ENCODE results near the gene RIOX2.

RIOX2 gene

DNA sequence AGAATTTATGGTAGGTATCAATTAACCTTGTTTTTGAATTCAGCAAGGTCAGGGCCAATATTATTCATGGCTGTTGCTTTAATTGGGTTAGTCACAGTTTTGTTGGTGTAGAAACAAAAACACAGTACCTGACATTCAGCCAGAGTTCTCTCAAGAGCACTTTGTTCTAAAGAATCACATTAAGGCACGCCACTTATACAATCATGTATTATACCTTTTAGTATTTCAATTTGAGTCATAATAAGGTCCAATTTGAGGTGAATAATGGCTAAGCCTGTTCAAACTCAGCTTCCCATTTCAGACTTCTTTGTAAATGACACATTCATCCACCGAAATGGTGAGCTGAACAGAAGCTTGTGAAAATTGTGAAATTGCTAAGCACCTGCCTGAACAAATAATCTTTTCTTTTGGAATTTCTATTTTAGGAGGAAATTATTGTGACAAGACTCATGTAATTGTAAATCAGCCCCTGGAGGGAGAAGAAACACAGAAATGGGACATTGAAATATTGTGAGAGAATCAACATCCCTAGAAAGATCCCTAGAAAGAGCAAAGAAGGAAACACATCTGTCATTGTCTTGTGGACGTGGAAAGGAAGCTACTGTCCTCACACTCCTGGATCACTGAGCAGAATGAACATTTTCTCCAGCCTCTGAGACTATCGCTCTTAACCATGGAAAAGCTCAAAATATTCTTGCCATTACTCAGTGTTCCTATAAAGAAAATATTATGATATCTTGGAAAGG, 29.3 kb downstream of the RIOX2 start:
- Histone ChIP-seq H3K4ac (ENCODE audit: low read depth, low read length) (no peak overlapping the region), H3K4me1 (ENCODE audit: control insufficient read depth in 1 of 2, insufficient read depth in 2 of 2, low read length in 2 of 2) (no peaks in the 10 kb centered on the region), H3K18ac (ENCODE audit: low read length) (no peak overlapping the region), H3K27me3 (ENCODE audit: insufficient read depth, low read length) (no peaks in the 10 kb centered on the region), H2AFZ (ENCODE audit: insufficient read depth, low read length, poor library complexity) (no peak overlapping the region), H2BK120ac (ENCODE audit: insufficient read depth, low read length, poor library complexity) (no peak overlapping the region), H4K8ac (ENCODE audit: low read depth, low read length) (no peak overlapping the region), H3K79me1 (ENCODE audit: low read length) (no peaks in the 10 kb centered on the region), H2BK12ac (ENCODE audit: low read length) (no peak overlapping the region), H4K12ac (ENCODE audit: low read depth, low read length) (no peak overlapping the region), H3K9me3 (ENCODE audit: insufficient read depth, low read depth, low read length) (no peaks in the 10 kb centered on the region), H3K27ac (ENCODE audit: low read depth, low read length) (no peak overlapping the region), H2AK5ac (ENCODE audit: low read length) (no peak overlapping the region), H3K23ac (ENCODE audit: low read length) (no peak overlapping the region), H3K14ac (ENCODE audit: low read length) (no peak overlapping the region), H2BK5ac (ENCODE audit: low read depth, low read length, poor library complexity) (no peak overlapping the region), H3K36me3 (ENCODE audit: control insufficient read depth in 1 of 2, insufficient read depth in 2 of 2, low read length in 2 of 2) (no peaks in the 10 kb centered on the region), H3K4me2 (ENCODE audit: low read length) (no peak overlapping the region), H3K4me3 (ENCODE audit: low read depth, low read length) (no peak overlapping the region), H3K9ac (ENCODE audit: low read length) (no peak overlapping the region), H3K79me2 (ENCODE audit: control insufficient read depth, insufficient read depth, low read length, poor library complexity) (no peaks in the 10 kb centered on the region), H4K91ac (ENCODE audit: low read depth, low read length) (no peak overlapping the region)
- no CpG with 5 or more reads among the region's 4 CpGs for WGBS (ENCODE audit: extremely low coverage, insufficient coverage, insufficient read length)
- no peak for DNase-seq

DNA sequence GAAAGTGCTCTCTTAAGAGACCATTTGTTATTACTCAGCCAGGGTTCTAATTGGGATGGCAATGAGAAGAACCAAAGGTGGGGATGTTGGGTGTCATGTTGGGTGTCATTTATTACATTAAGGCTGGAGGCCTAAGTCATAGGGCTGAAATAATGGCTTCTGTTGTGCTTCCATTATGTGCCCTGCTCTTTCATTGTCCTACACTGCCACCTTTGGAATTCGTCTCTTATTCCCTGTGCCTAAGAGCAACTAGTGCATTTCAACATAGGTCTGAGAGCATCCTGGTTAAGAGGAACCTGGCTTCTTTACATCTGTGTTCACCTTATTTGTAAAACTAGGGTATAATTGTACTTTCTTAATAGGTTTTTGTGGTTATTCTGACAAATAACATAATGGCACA, 32.2 kb downstream of the RIOX2 start:
- Histone ChIP-seq H3K27me3 (ENCODE audit: insufficient read depth, low read length) (no peaks in the 10 kb centered on the region), H2AFZ (ENCODE audit: insufficient read depth, low read length, poor library complexity) (no peak overlapping the region), H3K9ac (ENCODE audit: low read length) (no peak overlapping the region), H3K23ac (ENCODE audit: low read length) (no peak overlapping the region), H3K36me3 (ENCODE audit: control insufficient read depth in 1 of 2, insufficient read depth in 2 of 2, low read length in 2 of 2) (peaks cover 0 to 2% of the 10 kb centered on the region in 2 experiments), H2BK5ac (ENCODE audit: low read depth, low read length, poor library complexity) (no peak overlapping the region), H3K4me1 (ENCODE audit: control insufficient read depth in 1 of 2, insufficient read depth in 2 of 2, low read length in 2 of 2) (no peaks in the 10 kb centered on the region), H2BK120ac (ENCODE audit: insufficient read depth, low read length, poor library complexity) (no peak overlapping the region), H4K8ac (ENCODE audit: low read depth, low read length) (no peak overlapping the region), H3K79me1 (ENCODE audit: low read length) (no peaks in the 10 kb centered on the region), H2AK5ac (ENCODE audit: low read length) (no peak overlapping the region), H3K27ac (ENCODE audit: low read depth, low read length) (no peak overlapping the region), H3K4ac (ENCODE audit: low read depth, low read length) (no peak overlapping the region), H2BK12ac (ENCODE audit: low read length) (no peak overlapping the region), H3K4me3 (ENCODE audit: low read depth, low read length) (no peak overlapping the region), H4K91ac (ENCODE audit: low read depth, low read length) (no peak overlapping the region), H3K9me3 (ENCODE audit: insufficient read depth, low read depth, low read length) (no peaks in the 10 kb centered on the region), H4K12ac (ENCODE audit: low read depth, low read length) (no peak overlapping the region), H3K18ac (ENCODE audit: low read length) (no peak overlapping the region), H3K79me2 (ENCODE audit: control insufficient read depth, insufficient read depth, low read length, poor library complexity) (no peaks in the 10 kb centered on the region), H3K14ac (ENCODE audit: low read length) (no peak overlapping the region), H3K4me2 (ENCODE audit: low read length) (no peak overlapping the region)
- whole genome bisulfite sequencing (ENCODE audit: extremely low coverage, insufficient coverage, insufficient read length), result no CpG with 5 or more reads among the region's 1 CpG
- peak in 1 of 2 donors; percentile 22 for DNase-seq

DNA sequence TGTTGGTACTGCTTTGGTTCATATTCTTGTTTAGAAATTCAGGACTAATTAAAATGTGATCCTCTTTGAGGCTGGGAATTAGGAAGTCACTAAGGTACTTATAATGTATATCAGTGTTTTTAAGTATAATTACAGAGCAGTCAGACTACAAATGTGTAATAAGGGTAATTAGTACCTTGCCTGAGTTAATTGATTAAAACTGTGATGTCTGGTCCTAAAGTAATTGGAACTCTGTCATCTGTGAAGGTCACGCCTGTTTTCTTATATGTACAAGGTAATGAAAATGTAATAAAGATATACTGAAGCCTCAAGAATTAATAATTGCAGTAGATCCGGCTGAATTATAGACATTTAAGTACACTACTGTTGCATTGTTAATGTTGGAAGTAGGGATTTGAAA, 32.8 kb downstream of the RIOX2 start:
- no peak overlapping the region for H3K14ac ChIP-seq (ENCODE audit: low read length)

DNA sequence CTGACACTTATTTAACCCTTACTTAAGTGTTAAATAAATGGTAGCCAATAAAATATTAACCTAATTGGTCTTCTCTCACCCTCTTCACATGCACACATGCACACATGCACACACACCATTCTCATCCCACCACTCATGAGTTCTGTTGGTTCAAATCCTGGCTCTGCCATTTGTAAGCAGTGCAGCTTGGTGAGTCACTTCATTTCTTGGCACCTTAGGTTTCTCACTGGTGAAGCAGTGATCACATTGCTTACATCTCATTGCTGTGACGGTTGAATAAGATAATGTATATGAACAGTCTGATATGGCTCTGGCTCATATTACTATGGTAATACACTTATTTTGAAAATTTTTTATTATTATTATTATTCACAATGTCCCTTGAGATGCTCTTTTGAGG, 33.8 kb downstream of the RIOX2 start:
- no peak overlapping the region for H4K12ac ChIP-seq (ENCODE audit: low read depth, low read length)
- H3K14ac ChIP-seq (ENCODE audit: low read length), result no peak overlapping the region
- H2BK12ac ChIP-seq (ENCODE audit: low read length), result no peak overlapping the region
- no peak overlapping the region for H2BK5ac ChIP-seq (ENCODE audit: low read depth, low read length, poor library complexity)
- H3K18ac ChIP-seq (ENCODE audit: low read length), result no peak overlapping the region
- H3K23ac ChIP-seq (ENCODE audit: low read length), result no peak overlapping the region
- H4K8ac ChIP-seq (ENCODE audit: low read depth, low read length), result no peak overlapping the region
- H3K4me3 ChIP-seq (ENCODE audit: low read depth, low read length), result no peak overlapping the region
- no peaks in the 10 kb centered on the region for H3K27me3 ChIP-seq (ENCODE audit: insufficient read depth, low read length)
- no peak overlapping the region for H3K4ac ChIP-seq (ENCODE audit: low read depth, low read length)
- H3K4me1 ChIP-seq (ENCODE audit: control insufficient read depth in 1 of 2, insufficient read depth in 2 of 2, low read length in 2 of 2), result no peaks in the 10 kb centered on the region
- WGBS (ENCODE audit: extremely low coverage, insufficient coverage, insufficient read length), result no CpG with 5 or more reads among the region's 1 CpG
- H4K91ac ChIP-seq (ENCODE audit: low read depth, low read length), result no peak overlapping the region
- H3K27ac ChIP-seq (ENCODE audit: low read depth, low read length), result no peak overlapping the region
- no peaks in the 10 kb centered on the region for H3K79me1 ChIP-seq (ENCODE audit: low read length)
- no peaks in the 10 kb centered on the region for H3K9me3 ChIP-seq (ENCODE audit: insufficient read depth, low read depth, low read length)
- peaks cover 0 to 2% of the 10 kb centered on the region in 2 experiments for H3K36me3 ChIP-seq (ENCODE audit: control insufficient read depth in 1 of 2, insufficient read depth in 2 of 2, low read length in 2 of 2)
- no peak overlapping the region for H2AK5ac ChIP-seq (ENCODE audit: low read length)
- no peak overlapping the region for H2AFZ ChIP-seq (ENCODE audit: insufficient read depth, low read length, poor library complexity)
- H2BK120ac ChIP-seq (ENCODE audit: insufficient read depth, low read length, poor library complexity), result no peak overlapping the region
- DNase-seq, result no peak
- no peak overlapping the region for H3K4me2 ChIP-seq (ENCODE audit: low read length)
- H3K9ac ChIP-seq (ENCODE audit: low read length), result no peak overlapping the region
- H3K79me2 ChIP-seq (ENCODE audit: control insufficient read depth, insufficient read depth, low read length, poor library complexity), result no peaks in the 10 kb centered on the region

More for the DNA sequence above, 32.8 kb downstream of the RIOX2 start:
- Histone ChIP-seq H2BK5ac (ENCODE audit: low read depth, low read length, poor library complexity) (no peak overlapping the region), H3K4ac (ENCODE audit: low read depth, low read length) (no peak overlapping the region), H3K79me1 (ENCODE audit: low read length) (no peaks in the 10 kb centered on the region), H3K18ac (ENCODE audit: low read length) (no peak overlapping the region), H3K9me3 (ENCODE audit: insufficient read depth, low read depth, low read length) (no peaks in the 10 kb centered on the region), H2AK5ac (ENCODE audit: low read length) (no peak overlapping the region), H3K9ac (ENCODE audit: low read length) (no peak overlapping the region), H4K8ac (ENCODE audit: low read depth, low read length) (no peak overlapping the region), H3K4me2 (ENCODE audit: low read length) (no peak overlapping the region), H3K23ac (ENCODE audit: low read length) (no peak overlapping the region), H3K27ac (ENCODE audit: low read depth, low read length) (no peak overlapping the region), H2BK12ac (ENCODE audit: low read length) (no peak overlapping the region), H3K79me2 (ENCODE audit: control insufficient read depth, insufficient read depth, low read length, poor library complexity) (no peaks in the 10 kb centered on the region), H2AFZ (ENCODE audit: insufficient read depth, low read length, poor library complexity) (no peak overlapping the region), H4K12ac (ENCODE audit: low read depth, low read length) (no peak overlapping the region), H3K4me1 (ENCODE audit: control insufficient read depth in 1 of 2, insufficient read depth in 2 of 2, low read length in 2 of 2) (no peaks in the 10 kb centered on the region), H3K36me3 (ENCODE audit: control insufficient read depth in 1 of 2, insufficient read depth in 2 of 2, low read length in 2 of 2) (peaks cover 0 to 2% of the 10 kb centered on the region in 2 experiments), H3K4me3 (ENCODE audit: low read depth, low read length) (no peak overlapping the region), H2BK120ac (ENCODE audit: insufficient read depth, low read length, poor library complexity) (no peak overlapping the region), H3K27me3 (ENCODE audit: insufficient read depth, low read length) (no peaks in the 10 kb centered on the region), H4K91ac (ENCODE audit: low read depth, low read length) (no peak overlapping the region)
- no CpG with 5 or more reads among the region's 2 CpGs for WGBS (ENCODE audit: extremely low coverage, insufficient coverage, insufficient read length)
- DNase-seq, result no peak

Data from trophoblast cell (in vitro differentiated cells and primary cell).